Ecto neural progenitor cell (in vitro differentiated cells): Measurements from ENCODE around the gene GRM8.

ENCODE experiments used
- DNase-seq: peaks from one replicate; pipeline ENCODE4 v3.0.0-alpha.2; 2018; ENCODE audit warnings: low spot score

Gene GRM8

GRCh38 chr7:126805351-126805750 lies 447.4 kb downstream of the GRM8 start:
- DNase-seq: no peak

GRCh38 chr7:126804604-126805003 lies 448.1 kb downstream of the GRM8 start:
- DNase-seq: no peak

GRCh38 chr7:126803990-126804389 lies 448.8 kb downstream of the GRM8 start:
- DNase-seq: no peak

DNA sequence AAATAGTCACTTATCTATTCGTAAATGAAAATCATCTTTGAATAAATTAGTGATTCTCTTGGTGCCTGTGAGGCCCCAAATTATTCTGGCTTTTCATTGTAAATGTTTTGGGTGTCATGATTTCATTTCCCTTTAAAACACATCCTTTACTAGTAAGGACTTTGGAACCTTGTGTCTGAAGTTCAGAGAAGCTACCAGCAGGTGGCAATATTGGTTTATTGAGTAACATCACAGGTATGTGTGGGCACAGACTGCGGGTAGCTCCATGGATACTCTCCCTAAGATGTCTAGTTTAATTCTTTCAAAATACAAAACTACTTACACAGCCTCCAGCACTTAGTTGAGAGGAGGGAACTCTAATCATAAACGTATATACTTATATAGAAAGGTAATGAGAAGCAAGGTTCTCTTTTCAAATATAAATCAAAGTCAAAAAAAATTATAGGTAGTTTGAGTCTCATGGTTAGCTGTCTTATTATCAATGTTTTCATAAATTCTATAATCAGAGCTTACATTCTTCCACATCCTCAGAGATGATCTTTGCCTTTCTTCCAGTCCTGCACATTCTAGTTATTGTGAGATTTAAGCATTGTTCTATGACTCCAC lies 449.6 kb downstream of the GRM8 start:
- no peak for DNase-seq

- DNase-seq: no peak
These were observed 451.0 kb downstream of the GRM8 start for GRCh38 chr7:126801733-126802132.

GRCh38 chr7:126799541-126799940 lies 453.2 kb downstream of the GRM8 start:
- no peak for DNase-seq

GRCh38 chr7:126792521-126792920 lies 460.2 kb downstream of the GRM8 start:
- DNase-seq: no peak

DNA sequence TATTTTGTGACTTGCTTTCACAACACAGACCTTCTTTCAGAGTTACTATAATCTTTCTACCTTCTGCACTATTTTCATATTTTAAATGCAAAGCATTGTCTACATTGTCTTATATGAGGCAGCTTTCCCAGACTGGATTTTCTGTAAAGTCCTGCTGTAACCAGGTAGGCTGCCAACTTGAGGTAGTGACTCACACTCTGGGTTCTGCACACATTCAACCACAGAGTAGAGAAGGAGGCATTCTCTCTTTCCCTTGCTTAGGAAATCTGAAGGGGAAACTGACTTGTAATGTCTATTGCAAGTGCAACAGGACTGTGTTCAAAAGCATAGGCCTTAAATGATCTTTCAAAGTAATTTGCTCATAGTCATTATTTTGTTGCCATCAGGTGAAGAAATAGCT lies 461.4 kb downstream of the GRM8 start:
- DNase-seq: no peak

DNA sequence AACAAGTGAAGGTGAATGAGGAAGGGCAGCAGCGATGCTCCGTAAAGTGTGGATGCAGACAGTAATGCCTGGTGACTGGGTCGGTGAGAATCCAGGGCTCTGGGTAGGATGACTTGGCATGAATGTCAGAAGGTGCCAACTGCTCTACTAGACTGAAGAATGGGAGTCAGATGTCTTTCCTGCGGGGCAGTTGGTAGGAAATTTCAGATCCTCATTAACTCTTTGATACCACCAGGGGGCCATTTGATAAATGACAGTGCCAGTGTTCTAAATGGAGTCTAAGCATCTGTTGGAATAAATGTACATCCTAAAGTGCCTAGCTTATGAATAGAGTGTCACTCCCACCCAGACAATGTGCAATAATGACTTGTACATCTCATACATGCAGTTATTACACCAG lies 462.0 kb downstream of the GRM8 start:
- no peak for DNase-seq

- no peak for DNase-seq
These were observed 469.1 kb downstream of the GRM8 start for GRCh38 chr7:126783613-126784012.

- no peak for DNase-seq
These were observed 471.7 kb downstream of the GRM8 start for GRCh38 chr7:126780993-126781392.

DNA sequence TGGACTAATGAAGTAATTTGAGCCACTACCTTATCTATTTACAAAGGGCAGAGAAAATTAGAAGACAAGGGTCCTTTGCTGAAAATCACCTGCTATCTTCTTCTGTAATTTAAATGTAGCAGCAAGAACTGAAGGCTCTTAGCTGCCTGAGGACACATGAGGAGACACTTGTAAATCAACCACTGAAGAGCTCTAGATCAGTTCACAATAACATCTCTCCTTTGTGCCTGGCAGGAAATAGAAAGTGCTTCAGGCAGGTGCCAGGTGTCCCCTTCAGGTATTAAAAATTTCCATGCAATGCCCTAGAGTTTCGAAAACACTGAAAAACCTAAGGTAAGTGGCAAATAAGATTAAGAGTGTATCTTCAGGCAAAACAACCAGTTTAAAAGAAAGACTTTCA lies 474.6 kb downstream of the GRM8 start:
- no peak for DNase-seq

- no peak for DNase-seq
These were observed 476.2 kb downstream of the GRM8 start for GRCh38 chr7:126776498-126776897.

DNA sequence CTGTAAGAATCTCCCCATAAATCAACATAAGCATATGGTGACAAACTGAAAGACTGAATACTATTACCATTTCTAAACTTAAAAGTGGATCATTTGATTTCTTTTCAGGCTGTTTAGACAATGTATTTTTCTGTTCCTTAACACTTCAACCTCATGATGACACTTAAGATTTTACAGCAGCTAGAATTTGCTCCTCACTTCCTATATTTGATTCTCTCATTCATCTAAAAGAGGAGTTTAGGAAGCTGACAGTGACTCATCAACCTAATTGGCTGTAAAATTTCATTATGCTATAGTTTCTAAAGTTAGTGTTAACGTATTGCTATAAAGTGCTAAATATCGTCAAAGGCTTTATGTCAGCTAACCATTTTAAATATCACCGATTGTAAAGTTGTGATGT lies 478.7 kb downstream of the GRM8 start:
- no peak for DNase-seq

- DNase-seq: no peak
These were observed 483.9 kb downstream of the GRM8 start for GRCh38 chr7:126768836-126769235.

GRCh38 chr7:126760914-126761577 lies 491.7 kb downstream of the GRM8 start:
- DNase-seq: no peak

- no peak for DNase-seq
These were observed 497.4 kb downstream of the GRM8 start for GRCh38 chr7:126755381-126755780.

GRCh38 chr7:126750207-126750911 lies 502.4 kb downstream of the GRM8 start:
- DNase-seq: no peak

- no peak for DNase-seq
These were observed 523.8 kb downstream of the GRM8 start for GRCh38 chr7:126728967-126729366.

DNA sequence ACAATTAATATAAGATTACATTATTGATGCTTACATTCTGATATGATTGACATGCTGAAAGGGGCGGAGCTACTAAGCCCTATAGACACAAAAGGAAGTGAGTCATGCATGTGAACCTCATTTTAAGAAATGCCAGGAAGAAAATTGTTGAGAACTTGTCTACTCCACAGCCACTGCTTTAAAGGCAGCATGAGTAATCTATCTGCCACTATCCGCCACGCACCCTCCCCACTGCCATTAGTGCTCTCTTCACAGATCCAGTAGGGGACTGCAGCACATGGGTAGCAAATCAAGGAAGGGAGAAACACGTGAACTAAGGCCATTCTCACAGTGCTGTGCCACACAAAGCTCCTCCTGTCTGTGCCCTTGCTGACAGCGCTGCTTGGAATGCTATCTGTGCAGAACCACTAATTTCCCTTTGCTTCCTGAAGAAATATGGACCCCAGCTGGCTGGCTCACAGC lies 524.8 kb downstream of the GRM8 start:
- no peak for DNase-seq

GRCh38 chr7:126723966-126724544 lies 528.7 kb downstream of the GRM8 start:
- no peak for DNase-seq

DNA sequence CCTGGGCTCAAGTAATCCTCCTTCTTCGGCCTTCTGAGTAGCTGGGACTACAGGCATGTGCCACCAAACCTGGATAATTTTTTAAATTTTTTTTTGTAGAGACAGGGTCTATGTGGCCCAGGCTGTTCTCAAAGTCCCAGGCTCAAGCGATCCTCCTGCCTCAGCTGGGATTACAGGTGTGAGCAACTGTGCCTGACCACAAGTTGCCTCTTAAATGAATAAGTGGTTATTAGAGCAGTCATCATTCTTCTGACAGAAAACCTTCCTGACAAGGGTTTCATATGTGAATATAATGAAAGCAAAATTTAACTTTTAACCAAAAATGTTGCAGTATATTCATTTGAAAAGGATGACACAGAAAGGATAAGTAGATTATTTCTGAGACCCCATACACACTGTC lies 532.5 kb downstream of the GRM8 start:
- DNase-seq: no peak

- DNase-seq: no peak
These were observed 534.3 kb downstream of the GRM8 start for GRCh38 chr7:126718419-126718818.
